Transverse colon (tissue), 4 donors: ENCODE data around the gene CPXM2.

Source experiments
- CTCF ChIP-seq, 5 experiments: fragments of 200-600 bp in 3 of 5; fragments of 450-650 bp in 2 of 5; sonication (generic) in 3 of 5; IDR thresholded peaks; 1 replicate in 2 of 5; 2 replicates in 3 of 5; pipeline ENCODE4 v1.5.1; 2016 to 2017; ENCODE audit warnings: antibody characterized with exemption in 5 of 5, inconsistent platforms in 3 of 5, mild to moderate bottlenecking in 2 of 5, moderate library complexity in 1 of 5
- POLR2AphosphoS5 ChIP-seq, 3 donors: sonication (generic); formaldehyde crosslinking; IDR thresholded peaks; one replicate each; pipeline ENCODE4 v1.6.1; 2016; ENCODE audit warnings: antibody characterized with exemption in 3 of 3

- TF ChIP-seq CTCF (IDR thresholded peaks at IDR 0.05): no peak
- TF ChIP-seq POLR2AphosphoS5 (IDR thresholded peaks at IDR 0.05): no peak
These were observed 93.8 kb downstream of the CPXM2 start for GRCh38 chr10:123797813-123798212.
